ENCODE results near the gene TATDN2.

TATDN2 gene

DNA sequence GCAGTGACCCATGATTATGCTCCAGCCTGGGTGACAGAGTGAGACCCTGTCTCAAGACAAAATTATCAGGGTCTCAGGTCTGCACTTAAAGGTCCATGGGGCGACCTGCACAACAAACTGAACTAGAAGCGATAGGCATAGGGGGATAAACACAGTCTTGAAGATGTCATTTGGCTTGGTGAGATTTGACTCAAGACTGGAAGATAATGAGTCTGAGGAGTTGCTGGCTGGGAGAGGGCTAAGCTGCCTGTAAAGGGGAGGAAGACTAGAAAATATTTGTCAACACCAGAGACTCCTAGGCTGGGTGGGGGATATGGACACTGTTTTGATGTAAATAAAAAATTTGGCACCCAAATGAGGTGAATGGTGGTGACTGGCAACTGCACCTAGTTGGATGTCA lies 24.7 kb downstream of the TATDN2 start:
- no peak for TF ChIP-seq CTCF (IDR thresholded peaks at IDR 0.05; ENCODE audit: extremely low read depth, missing control alignments)
- no peak for DNase-seq (ENCODE audit: low spot score)

GRCh38 chr3:10273702-10274305 lies 25.5 kb downstream of the TATDN2 start:
- TF ChIP-seq CTCF (IDR thresholded peaks at IDR 0.05; ENCODE audit: extremely low read depth, missing control alignments): no peak
- no peak for DNase-seq (ENCODE audit: low spot score)

DNA sequence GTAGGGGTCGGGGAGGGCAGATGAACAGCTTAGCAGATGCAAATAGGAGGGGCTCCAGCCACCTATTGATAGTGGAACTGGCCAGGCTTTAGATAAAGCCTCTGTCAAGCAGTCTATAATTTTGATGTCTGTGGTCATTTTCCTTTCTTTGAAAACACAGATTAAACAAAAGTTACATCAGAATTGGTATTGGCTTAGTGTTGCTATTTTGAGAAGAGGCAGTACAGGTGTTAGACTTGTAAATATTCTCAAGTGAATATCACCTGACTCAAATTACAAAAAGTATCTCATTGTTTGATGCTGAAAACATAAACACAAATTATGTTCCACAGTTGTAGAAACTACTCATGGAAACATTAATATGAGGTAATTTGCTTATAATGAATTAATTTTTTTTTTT lies 26.3 kb downstream of the TATDN2 start:
- no peak for TF ChIP-seq CTCF (IDR thresholded peaks at IDR 0.05; ENCODE audit: extremely low read depth, missing control alignments)
- DNase-seq (ENCODE audit: low spot score): no peak

GRCh38 chr3:10277115-10277625 lies 28.9 kb downstream of the TATDN2 start:
- TF ChIP-seq CTCF (IDR thresholded peaks at IDR 0.05; ENCODE audit: extremely low read depth, missing control alignments): no peak
- no peak for DNase-seq (ENCODE audit: low spot score)

GRCh38 chr3:10278501-10278900 lies 30.2 kb downstream of the TATDN2 start:
- TF ChIP-seq CTCF (IDR thresholded peaks at IDR 0.05; ENCODE audit: extremely low read depth, missing control alignments): no peak
- no peak for DNase-seq (ENCODE audit: low spot score)

DNA sequence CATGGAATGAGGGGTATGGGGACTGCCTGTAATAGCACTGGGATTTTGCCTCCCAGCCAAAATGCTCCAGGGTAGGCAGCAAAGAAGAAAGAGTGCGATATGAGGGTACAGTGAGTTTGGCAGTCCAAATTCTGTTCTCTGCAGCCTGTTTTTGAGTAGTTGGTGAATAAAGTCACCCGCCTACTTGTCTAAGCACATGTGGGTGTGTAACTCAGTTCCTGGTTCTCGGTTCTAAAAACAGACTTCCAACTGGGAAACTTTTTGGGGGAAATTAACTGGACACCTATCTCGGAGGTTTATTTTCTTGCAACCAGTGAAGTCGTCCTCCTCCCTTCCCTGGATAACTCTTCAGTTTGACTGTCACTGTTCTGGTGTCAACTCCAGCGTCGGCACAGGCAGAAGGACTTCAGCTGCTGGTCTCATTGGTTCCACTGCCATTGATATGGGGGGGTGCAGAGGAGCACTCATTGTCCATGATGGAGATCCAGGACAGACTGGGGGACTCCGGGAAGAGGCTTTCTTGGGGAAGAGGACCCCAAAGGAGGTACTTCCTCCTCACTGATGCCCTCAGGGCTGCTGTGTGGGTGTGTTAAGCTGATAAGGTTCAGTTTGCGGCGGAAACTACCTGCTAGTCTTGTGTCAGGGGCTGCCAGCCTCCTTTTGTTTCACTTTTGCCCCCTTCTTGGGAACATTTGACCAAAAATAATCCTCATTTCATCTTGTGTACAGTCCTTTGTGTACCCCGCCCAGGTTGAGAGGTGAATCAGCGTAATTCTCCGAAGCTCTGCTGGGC lies 31.3 kb downstream of the TATDN2 start:
- no peak for TF ChIP-seq CTCF (IDR thresholded peaks at IDR 0.05; ENCODE audit: extremely low read depth, missing control alignments)
- DNase-seq (ENCODE audit: low spot score): no peak

DNA sequence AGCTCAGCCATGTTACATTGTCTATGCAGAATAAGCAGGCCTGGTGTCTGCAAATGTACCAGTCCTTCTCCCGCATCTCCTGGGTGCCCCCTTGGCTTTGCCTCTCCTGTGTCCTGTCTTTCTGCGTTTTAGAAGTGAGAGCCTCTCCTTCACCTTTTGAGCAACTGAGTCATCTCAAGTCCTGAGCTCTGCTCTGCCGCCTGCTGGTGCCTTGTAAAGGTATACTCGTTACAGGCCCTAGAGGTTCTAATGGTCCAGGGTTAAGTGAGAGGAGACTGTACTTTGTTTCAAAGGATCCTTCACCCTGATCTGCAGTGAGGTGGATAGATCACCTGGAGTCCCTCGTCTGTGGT lies 31.9 kb downstream of the TATDN2 start:
- no peak for DNase-seq (ENCODE audit: low spot score)

More for the DNA sequence above, 31.9 kb downstream of the TATDN2 start:
- no peak for TF ChIP-seq CTCF (IDR thresholded peaks at IDR 0.05; ENCODE audit: extremely low read depth, missing control alignments)
